Uterus (tissue), 2 donors: Measurements from ENCODE around the gene DPH6.

Experiments
- CTCF ChIP-seq, 4 experiments: fragments of 200-600 bp in 2 of 4; fragments of 450-650 bp in 2 of 4; sonication (generic) in 2 of 4; IDR thresholded peaks; one replicate each; pipeline ENCODE4 v1.5.1; 2016 to 2019; ENCODE audit warnings: antibody characterized with exemption in 4 of 4, mild to moderate bottlenecking in 2 of 4, moderate library complexity in 1 of 4
- POLR2A ChIP-seq, 2 donors: fragments of 450-650 bp; IDR thresholded peaks; one replicate each; pipeline ENCODE4 v1.6.1; 2016; ENCODE audit warnings: antibody characterized with exemption in 2 of 2, mild to moderate bottlenecking in 1 of 2, moderate library complexity in 1 of 2

- TF ChIP-seq CTCF (IDR thresholded peaks at IDR 0.05) (no peak), POLR2A (IDR thresholded peaks at IDR 0.05) (no peak)
These were observed 97.7 kb downstream of the DPH6 start for GRCh38 chr15:35448294-35448693.
